Neural cell (in vitro differentiated cells): ENCODE results near the gene EPS8. TPM values are rescaled to one million over a fixed set of nuclear protein-coding genes. Genes with fewer than 3 reads are reported as not detected.

Source experiments
- H2AFZ ChIP-seq: fragments of 200-600, 300-800 bp; sonication (generic), shearing (Covaris generic); 2 replicates; pipeline ENCODE4 v1.6.0; 2014; ENCODE audit warnings: low read depth, mild to moderate bottlenecking, antibody characterized with exemption, low read length, moderate library complexity
- H3F3A ChIP-seq: fragments of 200-600 bp; shearing (Covaris generic); 2 replicates; pipeline ENCODE4 v1.6.1; 2016; ENCODE audit warnings: mild to moderate bottlenecking, moderate library complexity, mixed read lengths, antibody characterized with exemption, low read length; ENCODE audit not compliant: insufficient read depth, poor library complexity, severe bottlenecking
- H3K27ac ChIP-seq: fragments of 200-600, 300-800 bp; sonication (generic), shearing (Covaris generic); 2 replicates; pipeline ENCODE4 v1.5.1; 2014; ENCODE audit warnings: mild to moderate bottlenecking, low read length, moderate library complexity
- H3K27me3 ChIP-seq: fragments of 300-800, 200-600 bp; sonication (generic), shearing (Covaris generic); 2 replicates; pipeline ENCODE4 v1.6.0; 2014; ENCODE audit warnings: mild to moderate bottlenecking, low read depth, low read length, moderate library complexity; ENCODE audit not compliant: insufficient read depth
- H3K36me3 ChIP-seq: fragments of 300-800, 200-600 bp; sonication (generic), shearing (Covaris generic); 2 replicates; pipeline ENCODE4 v1.5.1; 2014; ENCODE audit warnings: mild to moderate bottlenecking, antibody characterized with exemption, low read length, moderate library complexity; ENCODE audit not compliant: insufficient read depth
- H3K4me2 ChIP-seq: fragments of 300-800, 200-600 bp; sonication (generic), shearing (Covaris generic); 2 replicates; pipeline ENCODE4 v1.6.0; 2014; ENCODE audit warnings: mild to moderate bottlenecking, low read length
- H3K4me3 ChIP-seq: fragments of 300-800, 200-600 bp; sonication (generic), shearing (Covaris generic); 2 replicates; pipeline ENCODE4 v1.5.1; 2014; ENCODE audit warnings: mild to moderate bottlenecking, low read length, moderate library complexity
- H3K79me2 ChIP-seq: fragments of 200-600 bp; shearing (Covaris generic); replicated peaks from 2 replicates; pipeline ENCODE4 v1.6.0; 2014; ENCODE audit warnings: mild to moderate bottlenecking, low read length, moderate library complexity; ENCODE audit not compliant: insufficient read depth
- H3K9ac ChIP-seq: fragments of 300-800, 200-600 bp; sonication (generic), shearing (Covaris generic); 2 replicates; pipeline ENCODE4 v1.6.1; 2016; ENCODE audit warnings: mild to moderate bottlenecking, low read length, mixed read lengths
- H3K9me2 ChIP-seq: fragments of 200-600 bp; shearing (Covaris generic); 2 replicates; pipeline ENCODE4 v1.6.1; 2016; ENCODE audit warnings: mild to moderate bottlenecking, low read length, mixed read lengths; ENCODE audit not compliant: insufficient read depth
- H3K9me3 ChIP-seq: fragments of 200-600, 300-800 bp; sonication (generic), shearing (Covaris generic); 2 replicates; pipeline ENCODE4 v1.6.1; 2016; ENCODE audit warnings: mild to moderate bottlenecking, mixed run types, low read length, moderate library complexity, mixed read lengths
- H4K20me1 ChIP-seq: fragments of 200-600 bp; shearing (Covaris generic); 2 replicates; pipeline ENCODE4 v1.6.1; 2016; ENCODE audit warnings: mild to moderate bottlenecking, mixed run types; ENCODE audit not compliant: insufficient read depth
- CTCF ChIP-seq: fragments of 450-650 bp; IDR thresholded peaks from 2 replicates; pipeline ENCODE4 v1.5.1; 2014; ENCODE audit warnings: antibody characterized with exemption, mild to moderate bottlenecking, moderate library complexity; ENCODE audit not compliant: poor library complexity, severe bottlenecking
- EP300 ChIP-seq: fragments of 450-650 bp; conservative IDR thresholded peaks from 2 replicates; pipeline ENCODE4 v1.6.1; 2014; ENCODE audit warnings: antibody characterized with exemption, mild to moderate bottlenecking, moderate library complexity; ENCODE audit not compliant: poor library complexity, severe bottlenecking
- EZH2 ChIP-seq: fragments of 200-600, 300-800 bp; shearing (Covaris generic), sonication (generic); IDR thresholded peaks from 2 replicates; pipeline ENCODE4 v1.6.1; 2014; ENCODE audit warnings: antibody characterized with exemption, low read length, borderline replicate concordance, mild to moderate bottlenecking; ENCODE audit not compliant: insufficient read depth, poor library complexity, severe bottlenecking
- MXI1 ChIP-seq: fragments of 450-650 bp; conservative IDR thresholded peaks from 2 replicates; pipeline ENCODE4 v1.6.1; 2014; ENCODE audit warnings: antibody characterized with exemption, mild to moderate bottlenecking; ENCODE audit not compliant: poor library complexity, severe bottlenecking
- POLR2AphosphoS5 ChIP-seq: IDR thresholded peaks from 2 replicates; pipeline ENCODE4 v1.6.1; 2012
- RAD21 ChIP-seq: fragments of 450-650 bp; conservative IDR thresholded peaks from 2 replicates; pipeline ENCODE4 v1.6.1; 2014; ENCODE audit warnings: antibody characterized with exemption, mild to moderate bottlenecking, moderate library complexity
- SMC3 ChIP-seq: fragments of 450-650 bp; conservative IDR thresholded peaks from 2 replicates; pipeline ENCODE4 v1.6.1; 2014; ENCODE audit warnings: antibody characterized with exemption, mild to moderate bottlenecking, moderate library complexity; ENCODE audit not compliant: poor library complexity
- TAF1 ChIP-seq: IDR thresholded peaks from 2 replicates; pipeline ENCODE4 v1.6.1; 2012; ENCODE audit warnings: low read depth
- polyA plus RNA-seq: library from polyadenylated mRNA; depleted of rRNA; stranded (reverse); fragments of >200 nt; gene quantifications from 2 replicates; pipeline ENCODE4 v1.2.3, GENCODE V29; 2014
- TF ChIP-seq, protein P1 (sequence below): IDR thresholded peaks from 2 replicates; pipeline ENCODE4 v1.6.1; 2012; ENCODE audit warnings: borderline replicate concordance

Gene EPS8
- polyA plus RNA-seq, 1 donor from 2014 or later: 12.2 TPM

- Histone ChIP-seq H2AFZ (no peak overlapping the region), H3K9ac (no peak overlapping the region)
Measured at GRCh38 chr12:15613981-15614380, 175.2 kb downstream of the EPS8 start.

DNA sequence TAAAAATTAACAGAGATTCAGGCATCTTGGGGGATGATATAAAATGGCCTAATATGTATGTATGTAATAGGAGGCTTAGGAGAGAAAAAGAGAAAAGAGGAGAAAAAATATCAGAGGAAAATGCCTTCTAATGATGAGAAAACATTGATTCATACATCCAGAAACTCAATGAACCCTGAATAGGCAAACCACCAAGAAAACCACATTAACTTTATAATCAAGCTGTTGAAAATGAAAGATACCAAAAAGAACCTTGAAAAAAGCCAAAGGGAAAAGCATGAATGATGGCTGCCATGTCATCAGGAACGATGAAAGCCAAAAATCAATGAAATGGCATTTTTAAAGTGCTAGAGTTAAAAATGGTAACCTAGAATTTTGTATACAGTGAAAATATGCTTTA lies 180.2 kb downstream of the EPS8 start:
- Histone ChIP-seq H3F3A (no peaks in the 10 kb centered on the region), H4K20me1 (no peaks in the 10 kb centered on the region), H3K9me3 (no peaks in the 10 kb centered on the region), H2AFZ (no peak overlapping the region), H3K4me2 (no peak overlapping the region), H3K27ac (no peak overlapping the region), H3K79me2 (no peaks in the 10 kb centered on the region), H3K27me3 (no peaks in the 10 kb centered on the region), H3K4me3 (no peak overlapping the region), H3K36me3 (no peaks in the 10 kb centered on the region), H3K9me2 (no peaks in the 10 kb centered on the region), H3K9ac (no peak overlapping the region)
- TF ChIP-seq SMC3 (no peak), POLR2AphosphoS5 (no peak), RAD21 (no peak), EZH2 (no peak), CTCF (no peak), TAF1 (no peak), EP300 (no peak)
- TF ChIP-seq, protein P1, sequence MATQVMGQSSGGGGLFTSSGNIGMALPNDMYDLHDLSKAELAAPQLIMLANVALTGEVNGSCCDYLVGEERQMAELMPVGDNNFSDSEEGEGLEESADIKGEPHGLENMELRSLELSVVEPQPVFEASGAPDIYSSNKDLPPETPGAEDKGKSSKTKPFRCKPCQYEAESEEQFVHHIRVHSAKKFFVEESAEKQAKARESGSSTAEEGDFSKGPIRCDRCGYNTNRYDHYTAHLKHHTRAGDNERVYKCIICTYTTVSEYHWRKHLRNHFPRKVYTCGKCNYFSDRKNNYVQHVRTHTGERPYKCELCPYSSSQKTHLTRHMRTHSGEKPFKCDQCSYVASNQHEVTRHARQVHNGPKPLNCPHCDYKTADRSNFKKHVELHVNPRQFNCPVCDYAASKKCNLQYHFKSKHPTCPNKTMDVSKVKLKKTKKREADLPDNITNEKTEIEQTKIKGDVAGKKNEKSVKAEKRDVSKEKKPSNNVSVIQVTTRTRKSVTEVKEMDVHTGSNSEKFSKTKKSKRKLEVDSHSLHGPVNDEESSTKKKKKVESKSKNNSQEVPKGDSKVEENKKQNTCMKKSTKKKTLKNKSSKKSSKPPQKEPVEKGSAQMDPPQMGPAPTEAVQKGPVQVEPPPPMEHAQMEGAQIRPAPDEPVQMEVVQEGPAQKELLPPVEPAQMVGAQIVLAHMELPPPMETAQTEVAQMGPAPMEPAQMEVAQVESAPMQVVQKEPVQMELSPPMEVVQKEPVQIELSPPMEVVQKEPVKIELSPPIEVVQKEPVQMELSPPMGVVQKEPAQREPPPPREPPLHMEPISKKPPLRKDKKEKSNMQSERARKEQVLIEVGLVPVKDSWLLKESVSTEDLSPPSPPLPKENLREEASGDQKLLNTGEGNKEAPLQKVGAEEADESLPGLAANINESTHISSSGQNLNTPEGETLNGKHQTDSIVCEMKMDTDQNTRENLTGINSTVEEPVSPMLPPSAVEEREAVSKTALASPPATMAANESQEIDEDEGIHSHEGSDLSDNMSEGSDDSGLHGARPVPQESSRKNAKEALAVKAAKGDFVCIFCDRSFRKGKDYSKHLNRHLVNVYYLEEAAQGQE: no peak

More at GRCh38 chr12:15613981-15614380, 175.2 kb downstream of the EPS8 start:
- no peaks in the 10 kb centered on the region for H3F3A ChIP-seq
- H3K9me2 ChIP-seq: no peaks in the 10 kb centered on the region
- no peaks in the 10 kb centered on the region for H3K9me3 ChIP-seq
- TF ChIP-seq RAD21 (no peak), CTCF (no peak), MXI1 (no peak), EZH2 (no peak), SMC3 (no peak), TAF1 (no peak), POLR2AphosphoS5 (no peak), EP300 (no peak)
- TF ChIP-seq, protein P1: no peak
- H4K20me1 ChIP-seq: no peaks in the 10 kb centered on the region
- H3K27ac ChIP-seq: no peak overlapping the region
- H3K36me3 ChIP-seq: no peaks in the 10 kb centered on the region
- H3K4me3 ChIP-seq: no peak overlapping the region
- no peak overlapping the region for H3K4me2 ChIP-seq
- H3K79me2 ChIP-seq: no peaks in the 10 kb centered on the region
- no peaks in the 10 kb centered on the region for H3K27me3 ChIP-seq
